Caco-2 (cell line): ENCODE data around the gene MAGEB3. TPM values are rescaled to one million over a fixed set of nuclear protein-coding genes. Genes with fewer than 3 reads are reported as not detected.

ENCODE experiments used
- Bru-seq: library from RNA; stranded (reverse); fragments of 400-500 nt; gene quantifications from one replicate; lab custom pipeline; 2021; lab: Mats Ljungman, UMichigan
- BruChase-seq, 2 experiments: library from RNA; stranded (reverse); fragments of 400-500 nt; gene quantifications; one replicate each; lab custom pipeline; 2021; lab: Mats Ljungman, UMichigan
- BruUV-seq: library from RNA; stranded (reverse); fragments of 400-500 nt; replicated peaks from 2 replicates; lab custom pipeline; 2021; lab: Mats Ljungman, UMichigan
- CTCF ChIA-PET: fragments of 300-600 bp; sonication (Branson Sonifier 250); formaldehyde crosslinking; loops from one replicate; lab custom pipeline; 2022; ENCODE audit warnings: antibody characterized with exemption; lab: Charles Lee
- POLR2A ChIA-PET: fragments of 300-600 bp; sonication (Branson Sonifier 250); formaldehyde crosslinking; loops from one replicate; lab custom pipeline; 2022; ENCODE audit warnings: antibody characterized with exemption; lab: Charles Lee
- DNase-seq, 2 experiments: peaks; one replicate each; pipeline versions ENCODE4 v3.0.0 to v3.0.0-alpha.2; 2020 to 2022
- H3K27me3 ChIP-seq: replicated peaks from 2 replicates; pipeline ENCODE4 v1.6.0; 2011; ENCODE audit warnings: low read length; ENCODE audit not compliant: control insufficient read depth, insufficient read depth
- H3K36me3 ChIP-seq: 2 replicates; pipeline ENCODE4 v1.5.1; 2011; ENCODE audit warnings: low read length; ENCODE audit not compliant: control insufficient read depth, insufficient read depth
- H3K4me1 ChIP-seq: fragments of 250-450 bp; sonication (Bioruptor Pico); 2 replicates; pipeline ENCODE4 v1.5.1; 2020; ENCODE audit warnings: mild to moderate bottlenecking
- H3K4me3 ChIP-seq: 2 replicates; pipeline ENCODE4 v1.5.1; 2011; ENCODE audit warnings: low read depth, mild to moderate bottlenecking, control low read depth, low read length
- H3K9me3 ChIP-seq: fragments of 250-450 bp; sonication (Bioruptor Pico); 2 replicates; pipeline ENCODE4 v1.5.1; 2020; ENCODE audit warnings: mild to moderate bottlenecking, moderate library complexity
- H3K27ac Mint-ChIP-seq: one replicate; pipeline ENCODE4 v1.8.0; 2022; ENCODE audit warnings: mixed read lengths; ENCODE audit not compliant: unreplicated experiment
- H3K27me3 Mint-ChIP-seq: one replicate; pipeline ENCODE4 v1.8.0; 2022; ENCODE audit warnings: mixed read lengths; ENCODE audit not compliant: insufficient read depth, unreplicated experiment
- H3K36me3 Mint-ChIP-seq: one replicate; pipeline ENCODE4 v1.8.0; 2022; ENCODE audit warnings: mild to moderate bottlenecking, mixed read lengths; ENCODE audit not compliant: insufficient read depth, unreplicated experiment
- H3K4me1 Mint-ChIP-seq: one replicate; pipeline ENCODE4 v1.8.0; 2022; ENCODE audit warnings: low read depth, mixed read lengths; ENCODE audit not compliant: unreplicated experiment
- H3K4me3 Mint-ChIP-seq: one replicate; pipeline ENCODE4 v1.8.0; 2022; ENCODE audit warnings: mild to moderate bottlenecking, moderate library complexity, mixed read lengths; ENCODE audit not compliant: unreplicated experiment
- H3K9me3 Mint-ChIP-seq: one replicate; pipeline ENCODE4 v1.8.0; 2022; ENCODE audit warnings: mixed read lengths; ENCODE audit not compliant: unreplicated experiment
- intact Hi-C: fragments of 100-400 bp; cut with micrococcal nuclease; formaldehyde crosslinking; loops from one replicate; pipeline ENCODE4 v1.10.0; 2022; ENCODE audit not compliant: unreplicated experiment
- long read RNA-seq: library from polyadenylated mRNA; stranded (forward); transcript quantifications from one replicate; pipeline ENCODE4 v2.0.0, GENCODE V29; 2022
- total RNA-seq: library from RNA; stranded (reverse); gene quantifications from 2 replicates; pipeline ENCODE4 v1.2.3, GENCODE V29; 2022
- TF ChIP-seq, protein P1 (sequence below), 2 experiments: fragments of 200-600 bp in 1 of 2; IDR thresholded peaks; 1 replicate in 1 of 2; 2 replicates in 1 of 2; pipeline versions ENCODE4 v1.5.1 to v1.8.0; 2011 to 2022; ENCODE audit warnings: antibody characterized with exemption in 1 of 2, control low read depth in 1 of 2, inconsistent platforms in 1 of 2, low read depth in 1 of 2, low read length in 1 of 2, mild to moderate bottlenecking in 1 of 2, moderate library complexity in 1 of 2; ENCODE audit not compliant: insufficient read depth in 1 of 2, severe bottlenecking in 1 of 2, unreplicated experiment in 1 of 2

Gene MAGEB3, protein sequence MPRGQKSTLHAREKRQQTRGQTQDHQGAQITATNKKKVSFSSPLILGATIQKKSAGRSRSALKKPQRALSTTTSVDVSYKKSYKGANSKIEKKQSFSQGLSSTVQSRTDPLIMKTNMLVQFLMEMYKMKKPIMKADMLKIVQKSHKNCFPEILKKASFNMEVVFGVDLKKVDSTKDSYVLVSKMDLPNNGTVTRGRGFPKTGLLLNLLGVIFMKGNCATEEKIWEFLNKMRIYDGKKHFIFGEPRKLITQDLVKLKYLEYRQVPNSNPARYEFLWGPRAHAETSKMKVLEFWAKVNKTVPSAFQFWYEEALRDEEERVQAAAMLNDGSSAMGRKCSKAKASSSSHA
- total RNA-seq (not detected in 2 replicates), Bru-seq, nascent RNA (not detected), BruChase-seq, experiment 1, labeled RNA remaining after a 2-hour chase (not detected), BruChase-seq, experiment 2, labeled RNA remaining after a 6-hour chase (not detected)
- long read RNA-seq, result 0 reads

- BruUV-seq, result no TSS peak
- Histone ChIP-seq H3K4me1 (no peaks in the 10 kb centered on the region), H3K27me3 (no peaks in the 10 kb centered on the region), H3K9me3 (no peaks in the 10 kb centered on the region), H3K4me3 (no peak within 1 kb of the TSS), H3K36me3 (no peaks in the 10 kb centered on the region)
- TF ChIP-seq, protein P1, sequence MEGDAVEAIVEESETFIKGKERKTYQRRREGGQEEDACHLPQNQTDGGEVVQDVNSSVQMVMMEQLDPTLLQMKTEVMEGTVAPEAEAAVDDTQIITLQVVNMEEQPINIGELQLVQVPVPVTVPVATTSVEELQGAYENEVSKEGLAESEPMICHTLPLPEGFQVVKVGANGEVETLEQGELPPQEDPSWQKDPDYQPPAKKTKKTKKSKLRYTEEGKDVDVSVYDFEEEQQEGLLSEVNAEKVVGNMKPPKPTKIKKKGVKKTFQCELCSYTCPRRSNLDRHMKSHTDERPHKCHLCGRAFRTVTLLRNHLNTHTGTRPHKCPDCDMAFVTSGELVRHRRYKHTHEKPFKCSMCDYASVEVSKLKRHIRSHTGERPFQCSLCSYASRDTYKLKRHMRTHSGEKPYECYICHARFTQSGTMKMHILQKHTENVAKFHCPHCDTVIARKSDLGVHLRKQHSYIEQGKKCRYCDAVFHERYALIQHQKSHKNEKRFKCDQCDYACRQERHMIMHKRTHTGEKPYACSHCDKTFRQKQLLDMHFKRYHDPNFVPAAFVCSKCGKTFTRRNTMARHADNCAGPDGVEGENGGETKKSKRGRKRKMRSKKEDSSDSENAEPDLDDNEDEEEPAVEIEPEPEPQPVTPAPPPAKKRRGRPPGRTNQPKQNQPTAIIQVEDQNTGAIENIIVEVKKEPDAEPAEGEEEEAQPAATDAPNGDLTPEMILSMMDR (IDR thresholded peaks at IDR 0.05; ENCODE audit: insufficient read depth in 1 of 2, low read depth in 1 of 2, low read length in 1 of 2, severe bottlenecking in 1 of 2, unreplicated experiment in 1 of 2), result no peak
- ChIA-PET POLR2A (no interaction called here), CTCF (no interaction called here)
- H3K4me1 Mint-ChIP-seq, result no peaks in the 10 kb centered on the region
- no peaks in the 10 kb centered on the region for H3K9me3 Mint-ChIP-seq
- no peak for DNase-seq
- no peak within 1 kb of the TSS for H3K27ac Mint-ChIP-seq
- H3K36me3 Mint-ChIP-seq, result no peaks in the 10 kb centered on the region
- H3K4me3 Mint-ChIP-seq, result no peak within 1 kb of the TSS
- H3K27me3 Mint-ChIP-seq, result no peaks in the 10 kb centered on the region
- intact Hi-C loops, result no loop called here
These were observed at the start of gene MAGEB3 for GRCh38 chrX:30230395-30230794. TSS of gene MAGEB3 (plus strand) at chrX:30230657. CDS start at chrX:30235925, 5,268 bp downstream.

GRCh38 chrX:30181353-30181752, 49.1 kb upstream of the MAGEB3 start:
- intact Hi-C loops, result no loop called here
- no peaks in the 10 kb centered on the region for H3K27me3 ChIP-seq
- no peaks in the 10 kb centered on the region for H3K9me3 ChIP-seq
- ChIA-PET CTCF (no interaction called here), POLR2A (no interaction called here)
- no peak for DNase-seq
- no peaks in the 10 kb centered on the region for H3K9me3 Mint-ChIP-seq
- H3K4me3 Mint-ChIP-seq, result no peak overlapping the region
- no peaks in the 10 kb centered on the region for H3K36me3 Mint-ChIP-seq
- H3K4me3 ChIP-seq, result no peak overlapping the region
- no peaks in the 10 kb centered on the region for H3K36me3 ChIP-seq
- H3K4me1 ChIP-seq, result no peaks in the 10 kb centered on the region
- BruUV-seq, result no TSS peak
- TF ChIP-seq, protein P1 (IDR thresholded peaks at IDR 0.05; ENCODE audit: insufficient read depth in 1 of 2, low read depth in 1 of 2, low read length in 1 of 2, severe bottlenecking in 1 of 2, unreplicated experiment in 1 of 2), result no peak
- peaks cover 14% of the 10 kb centered on the region for H3K27me3 Mint-ChIP-seq
- no peak overlapping the region for H3K27ac Mint-ChIP-seq
- H3K4me1 Mint-ChIP-seq, result no peaks in the 10 kb centered on the region

- DNase-seq, result no peak
- no peak overlapping the region for H3K27ac Mint-ChIP-seq
- H3K4me1 Mint-ChIP-seq, result no peaks in the 10 kb centered on the region
- ChIA-PET POLR2A (no interaction called here), CTCF (no interaction called here)
- TF ChIP-seq, protein P1 (IDR thresholded peaks at IDR 0.05; ENCODE audit: insufficient read depth in 1 of 2, low read depth in 1 of 2, low read length in 1 of 2, severe bottlenecking in 1 of 2, unreplicated experiment in 1 of 2), result no peak
- Histone ChIP-seq H3K36me3 (no peaks in the 10 kb centered on the region), H3K4me3 (no peak overlapping the region), H3K9me3 (no peaks in the 10 kb centered on the region), H3K4me1 (no peaks in the 10 kb centered on the region), H3K27me3 (no peaks in the 10 kb centered on the region)
- H3K9me3 Mint-ChIP-seq, result no peaks in the 10 kb centered on the region
- intact Hi-C loops, result no loop called here
- H3K27me3 Mint-ChIP-seq, result peaks cover 15% of the 10 kb centered on the region
- no TSS peak for BruUV-seq
- H3K36me3 Mint-ChIP-seq, result no peaks in the 10 kb centered on the region
- H3K4me3 Mint-ChIP-seq, result no peak overlapping the region
These were observed 46.9 kb upstream of the MAGEB3 start for GRCh38 chrX:30183554-30183953.
